COLO668 (cell line): ENCODE results near the gene TAPBPL.
"Not testable (repeated sequence)": the region's sequence is repeated elsewhere in the genome, so short reads cannot be mapped to it uniquely, and the experiment has no call there.

ENCODE experiments used
- DNase-seq: peaks from one replicate; lab custom pipeline; 2025; ENCODE audit not compliant: unreplicated experiment; lab: John Stamatoyannopoulos, UW

TAPBPL gene, protein sequence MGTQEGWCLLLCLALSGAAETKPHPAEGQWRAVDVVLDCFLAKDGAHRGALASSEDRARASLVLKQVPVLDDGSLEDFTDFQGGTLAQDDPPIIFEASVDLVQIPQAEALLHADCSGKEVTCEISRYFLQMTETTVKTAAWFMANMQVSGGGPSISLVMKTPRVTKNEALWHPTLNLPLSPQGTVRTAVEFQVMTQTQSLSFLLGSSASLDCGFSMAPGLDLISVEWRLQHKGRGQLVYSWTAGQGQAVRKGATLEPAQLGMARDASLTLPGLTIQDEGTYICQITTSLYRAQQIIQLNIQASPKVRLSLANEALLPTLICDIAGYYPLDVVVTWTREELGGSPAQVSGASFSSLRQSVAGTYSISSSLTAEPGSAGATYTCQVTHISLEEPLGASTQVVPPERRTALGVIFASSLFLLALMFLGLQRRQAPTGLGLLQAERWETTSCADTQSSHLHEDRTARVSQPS

DNA sequence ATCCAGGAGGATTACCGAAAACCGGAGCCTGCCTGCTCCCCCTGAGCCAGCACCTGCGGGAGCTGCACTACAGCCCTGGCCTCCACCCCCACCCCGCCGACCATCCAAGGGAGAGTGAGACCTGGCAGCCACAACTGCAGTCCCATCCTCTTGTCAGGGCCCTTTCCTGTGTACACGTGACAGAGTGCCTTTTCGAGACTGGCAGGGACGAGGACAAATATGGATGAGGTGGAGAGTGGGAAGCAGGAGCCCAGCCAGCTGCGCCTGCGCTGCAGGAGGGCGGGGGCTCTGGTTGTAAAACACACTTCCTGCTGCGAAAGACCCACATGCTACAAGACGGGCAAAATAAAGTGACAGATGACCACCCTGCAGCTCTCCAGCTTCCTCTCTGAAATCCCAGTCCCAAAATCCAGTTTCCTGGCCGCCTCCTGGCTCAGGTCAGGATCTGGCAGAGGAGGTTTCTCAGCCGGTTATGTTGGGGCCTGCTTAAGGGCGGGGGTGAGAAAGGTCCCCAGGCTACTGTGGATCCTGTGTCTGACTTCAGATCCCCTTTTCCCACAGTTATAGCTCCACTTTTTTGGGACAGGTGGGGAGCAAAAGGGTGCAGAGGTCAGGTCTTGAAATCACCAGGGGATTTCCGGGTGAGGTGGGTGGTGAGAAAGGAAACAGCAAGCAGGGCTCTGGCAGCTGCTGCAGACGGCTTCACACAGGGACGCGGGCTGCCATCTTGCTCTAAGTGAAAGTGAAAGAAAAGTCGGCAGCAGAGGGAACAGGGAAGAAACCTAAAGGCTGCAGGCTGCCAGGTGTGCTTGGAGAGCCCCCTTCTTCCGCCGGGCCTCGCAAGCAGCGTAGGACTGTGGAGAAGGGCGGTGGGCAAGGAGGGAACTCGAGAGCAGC, at the start of gene TAPBPL:
Gene TAPBPL, plus strand, starts transcription at position 695 of the 897 bp plus-strand sequence. CDS start 207 bp downstream, outside the sequence.
- DNase-seq = peak; percentile 80

DNA sequence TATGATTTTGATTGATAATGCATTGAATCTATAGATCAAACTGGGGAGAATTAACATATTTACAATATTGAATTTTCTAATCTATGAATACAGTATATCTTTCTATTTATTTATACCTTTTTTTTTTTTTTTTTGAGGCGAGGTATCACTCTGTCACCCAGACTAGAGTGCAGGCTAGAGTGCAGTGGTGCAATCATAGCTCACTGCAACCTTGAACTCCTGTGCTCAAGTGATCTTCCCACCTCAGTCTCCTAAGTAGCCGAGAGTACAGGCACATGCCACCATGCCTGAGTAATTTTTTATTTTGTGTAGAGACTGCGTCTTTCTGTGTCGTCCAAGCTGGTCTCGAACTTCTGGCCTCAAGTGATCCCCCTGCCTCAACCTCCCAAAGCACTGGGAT, 47.5 kb upstream of the TAPBPL start:
- DNase-seq = no peak

DNA sequence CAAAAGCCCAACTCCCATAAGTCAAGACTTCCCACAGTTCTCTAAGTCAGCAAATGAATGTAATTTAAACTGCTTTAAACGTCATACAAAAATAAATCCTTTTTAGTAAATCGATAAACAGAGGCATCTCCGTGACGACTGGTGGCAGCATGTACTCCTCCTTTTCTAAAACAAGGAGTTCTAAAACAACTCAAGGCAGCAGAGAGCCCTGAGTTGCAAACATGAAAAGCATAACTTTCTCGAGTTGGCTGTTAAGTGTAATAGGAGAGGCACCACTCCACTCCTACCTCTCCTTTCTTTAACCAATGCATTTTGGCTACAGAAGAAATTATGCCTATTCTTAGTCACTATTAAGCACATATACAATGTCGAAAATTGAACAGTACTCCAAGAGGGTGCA, 45.9 kb upstream of the TAPBPL start:
- DNase-seq = no peak

DNA sequence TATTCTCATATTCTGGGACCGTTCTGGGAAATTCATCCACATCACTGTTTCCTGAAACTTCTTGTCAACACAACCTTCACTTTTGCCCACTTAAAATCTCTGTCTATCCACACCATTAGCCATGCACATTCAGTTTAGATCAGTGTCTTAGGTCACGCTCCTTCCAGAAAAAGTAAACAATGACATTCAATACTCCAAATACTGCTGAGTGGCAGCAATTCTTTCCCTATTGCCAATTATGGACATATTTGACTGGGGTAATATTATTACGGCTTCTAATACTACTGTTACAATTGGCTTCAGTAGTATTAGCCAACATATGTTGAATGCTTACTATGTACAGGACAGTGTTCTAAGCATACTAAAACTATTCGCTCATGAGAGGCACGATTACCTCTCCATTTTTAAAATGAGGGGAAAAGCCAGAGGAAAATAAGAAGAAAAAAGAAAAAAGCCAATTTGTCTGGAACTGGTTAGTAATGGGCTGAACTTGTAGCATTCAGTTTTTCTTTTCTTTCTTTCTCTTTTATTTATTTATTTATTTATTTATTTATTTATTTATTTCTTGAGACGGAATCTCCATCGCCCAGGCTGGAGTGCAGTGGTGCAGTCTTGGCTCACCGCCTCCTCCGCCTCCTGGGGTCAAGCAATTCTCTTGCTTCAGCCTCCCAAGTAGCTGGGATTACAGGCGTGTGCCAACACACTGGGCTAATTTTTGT, 44.4 kb upstream of the TAPBPL start:
- DNase-seq = no peak

DNA sequence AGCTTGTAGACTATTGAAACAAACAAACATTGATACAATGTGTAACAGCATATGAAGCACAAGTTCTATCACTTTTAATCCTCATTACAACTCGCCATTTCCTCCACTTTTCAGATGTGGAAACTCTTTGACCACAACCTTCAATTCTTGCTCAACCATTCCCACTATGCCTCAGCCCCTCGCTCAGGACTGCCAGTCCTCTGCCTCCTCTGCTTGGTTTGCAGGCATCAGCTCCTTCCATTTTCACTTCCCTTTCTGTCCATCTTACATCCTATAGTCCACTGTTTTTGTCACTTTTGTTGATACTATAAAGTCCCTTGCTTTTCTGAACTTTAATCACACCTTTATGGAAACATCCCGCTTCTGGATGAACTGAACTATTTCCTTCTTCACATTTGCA, 35.2 kb upstream of the TAPBPL start:
- DNase-seq = no peak

DNA sequence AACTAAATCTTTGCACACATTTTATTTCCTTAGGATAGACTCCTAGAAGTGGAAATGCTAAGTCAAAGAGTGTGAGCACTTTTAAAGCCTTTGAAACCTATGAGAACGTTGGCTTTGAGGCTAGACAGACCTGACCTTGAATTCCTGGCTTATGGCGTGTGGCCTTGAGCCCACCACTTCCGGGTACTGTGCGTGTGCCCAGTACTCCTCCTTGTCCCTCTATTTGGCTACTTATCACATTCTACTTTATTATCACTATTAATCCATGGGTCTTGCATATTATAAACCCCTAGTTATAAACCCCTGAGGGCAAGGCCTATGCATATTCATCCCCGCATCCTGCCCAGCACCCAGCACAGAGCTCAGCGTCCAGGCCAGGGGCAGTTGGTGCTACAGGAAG, 33.0 kb upstream of the TAPBPL start:
- DNase-seq = no peak

DNA sequence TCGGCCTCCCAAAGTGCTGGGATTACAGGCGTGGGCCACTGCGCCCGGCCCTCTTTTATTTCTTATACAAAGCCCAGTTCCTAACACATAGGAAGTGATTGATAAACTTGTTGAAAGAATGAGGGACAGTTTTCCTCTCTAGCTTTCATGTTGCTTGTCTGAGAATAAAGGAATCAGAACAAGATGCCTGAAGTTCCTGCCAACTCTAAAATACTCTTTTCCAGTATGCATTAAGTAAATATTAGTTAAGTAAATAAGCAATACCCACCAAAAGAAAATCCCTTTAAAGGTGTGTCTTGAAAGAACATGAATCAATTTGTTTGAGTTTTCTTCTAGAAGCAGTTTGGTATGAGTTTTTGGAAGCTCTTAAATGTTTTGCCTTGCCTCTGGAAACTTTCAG, 31.5 kb upstream of the TAPBPL start:
- DNase-seq = no peak

DNA sequence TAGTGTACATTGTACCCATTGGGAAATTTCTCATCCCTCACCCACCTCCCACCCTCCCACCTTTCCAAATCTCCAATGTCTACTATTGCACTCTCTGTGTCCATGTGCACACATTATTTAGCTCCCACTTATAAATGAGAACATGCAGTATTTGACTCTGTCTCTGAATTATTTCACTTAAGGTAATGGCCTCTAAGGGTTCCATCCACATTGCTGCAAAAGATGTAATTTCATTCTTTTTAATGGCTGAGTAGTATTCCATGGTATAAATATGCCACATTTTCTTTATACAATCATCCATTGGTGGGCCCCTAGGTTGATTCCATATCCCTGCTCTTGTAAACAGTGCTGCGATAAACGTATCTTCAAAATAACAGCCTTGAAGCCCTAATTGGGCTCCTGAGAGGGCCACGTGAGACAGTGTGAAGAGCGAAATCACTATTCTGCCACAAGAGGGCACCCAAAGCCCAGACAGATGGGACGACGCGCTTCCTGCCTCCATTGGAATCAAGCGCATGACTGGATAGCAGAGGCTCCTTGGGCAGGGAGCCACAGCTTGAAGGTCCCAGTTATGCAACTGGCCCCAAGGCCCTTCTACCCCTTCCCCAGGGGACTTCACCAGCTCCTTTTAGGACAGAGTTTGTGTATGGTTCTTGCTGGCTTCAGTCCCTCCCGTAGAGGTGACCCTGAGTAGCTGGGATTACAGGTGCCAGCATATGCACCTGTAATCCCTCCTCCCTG, 28.4 kb upstream of the TAPBPL start:
- peak; percentile 69 for DNase-seq

DNA sequence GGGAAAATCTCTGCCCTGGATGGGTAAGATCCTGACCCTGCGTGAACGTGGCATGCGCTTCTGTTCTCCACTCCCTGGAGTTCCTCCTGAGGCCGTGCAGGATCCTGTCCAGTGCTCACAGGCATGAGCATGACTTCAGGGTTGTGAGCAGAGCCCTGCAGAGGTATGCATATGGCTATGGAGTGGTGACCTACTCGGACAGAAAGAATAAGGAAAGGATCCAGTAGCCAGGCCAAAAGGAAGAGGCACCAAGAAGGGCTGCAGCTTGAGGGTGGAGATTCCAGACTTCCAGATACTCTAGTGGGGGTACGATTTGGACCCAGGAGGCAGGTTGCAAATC, 27.9 kb upstream of the TAPBPL start:
- no peak for DNase-seq

DNA sequence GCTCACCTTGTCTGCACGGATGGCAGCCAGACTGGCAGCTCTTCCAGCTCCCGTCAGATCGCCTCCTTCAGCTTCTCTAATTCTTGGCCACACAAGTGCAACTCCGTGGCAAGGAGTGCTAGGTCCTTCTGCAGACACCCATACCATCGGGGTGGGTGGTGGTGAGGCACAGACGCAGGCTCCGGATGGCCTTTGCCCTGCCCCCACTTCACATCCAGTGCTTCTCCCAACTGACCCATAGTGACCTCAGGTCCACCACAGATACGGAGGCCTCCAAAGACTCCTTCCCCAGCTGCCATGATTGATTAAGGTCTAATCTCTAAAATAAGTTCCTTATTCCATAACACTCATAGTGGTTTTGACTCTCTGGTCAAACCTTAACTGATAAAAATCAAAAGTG, 27.0 kb upstream of the TAPBPL start:
- no peak for DNase-seq

DNA sequence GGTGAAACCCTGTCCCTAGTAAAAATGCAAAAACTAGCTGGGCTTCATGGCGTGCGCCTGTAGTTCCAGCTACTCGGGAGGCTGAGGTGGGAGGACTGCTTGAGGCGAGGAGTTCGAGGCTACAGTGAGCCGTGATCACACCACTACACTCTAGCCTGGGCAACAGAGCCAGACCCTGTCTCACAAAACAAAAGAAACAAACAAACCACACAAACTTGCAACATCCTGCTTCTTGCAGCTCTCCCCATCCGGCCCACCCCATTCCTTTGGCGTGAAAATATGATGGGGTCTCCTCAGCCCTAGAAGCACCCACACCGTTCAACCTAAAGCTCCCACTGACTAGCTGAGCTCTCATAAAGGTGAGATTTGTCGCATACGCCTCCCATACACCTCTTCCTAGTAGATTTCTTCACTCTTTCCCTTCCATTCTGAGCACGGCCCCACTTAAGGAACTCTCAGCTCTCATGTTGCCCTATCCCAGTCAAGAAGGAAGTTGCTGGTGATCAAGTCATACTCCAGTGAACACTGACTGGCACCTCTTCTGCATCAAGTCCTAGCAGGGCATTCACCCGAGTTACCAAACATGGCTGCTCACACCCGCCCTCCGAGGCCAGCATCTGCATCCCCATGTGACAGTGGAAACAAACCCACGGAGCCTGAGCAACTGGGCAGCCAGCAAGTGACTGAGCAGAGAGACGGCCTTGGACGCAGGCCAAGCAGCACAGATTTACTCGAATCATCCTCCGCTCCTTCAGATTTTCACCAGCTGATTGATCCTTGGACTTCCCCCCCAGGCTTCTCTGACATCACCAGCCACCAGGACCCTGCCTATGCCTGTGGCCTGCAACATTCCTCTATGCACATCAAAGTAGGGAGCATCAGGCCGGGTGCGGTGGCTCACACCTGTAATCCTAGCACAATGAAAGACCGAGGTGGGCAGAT, 26.0 kb upstream of the TAPBPL start:
- no peak for DNase-seq

DNA sequence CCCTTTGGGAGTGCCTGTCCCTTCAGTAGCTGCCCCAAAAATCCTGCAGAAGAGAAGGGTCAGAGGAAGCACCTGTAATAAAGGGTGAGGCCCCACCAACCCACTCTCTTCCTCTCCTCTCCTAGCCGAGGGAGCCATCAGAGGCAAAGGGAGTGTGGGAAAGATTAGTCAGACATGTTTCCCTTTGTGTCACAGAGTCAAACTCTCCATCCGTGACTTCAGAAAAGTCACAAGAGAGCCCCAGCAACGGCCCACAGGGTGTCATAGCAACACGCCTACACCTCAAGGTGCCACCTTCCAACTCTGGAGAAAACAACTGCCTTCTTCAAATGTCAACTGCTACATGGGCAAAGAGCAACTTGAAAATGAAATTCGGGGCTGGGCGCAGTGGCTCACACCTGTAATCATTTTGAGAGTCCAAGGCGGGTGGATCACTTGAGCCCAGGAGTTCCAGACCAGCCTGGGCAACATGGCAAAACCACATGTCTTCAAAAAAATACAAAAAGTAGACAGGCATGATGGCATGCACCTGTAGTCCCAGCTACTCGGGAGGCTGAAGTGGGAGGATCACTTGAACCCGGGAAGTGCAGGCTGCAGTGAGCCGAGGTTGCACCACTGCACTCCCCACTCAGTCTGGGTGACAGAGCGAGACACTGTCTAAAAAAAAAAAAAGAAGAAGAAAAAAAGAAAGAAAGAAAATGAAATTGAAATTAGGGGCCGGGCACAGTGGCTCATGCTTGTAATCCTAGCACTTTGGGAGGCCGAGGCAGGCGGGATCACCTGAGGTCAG, 24.8 kb upstream of the TAPBPL start:
- DNase-seq = no peak

DNA sequence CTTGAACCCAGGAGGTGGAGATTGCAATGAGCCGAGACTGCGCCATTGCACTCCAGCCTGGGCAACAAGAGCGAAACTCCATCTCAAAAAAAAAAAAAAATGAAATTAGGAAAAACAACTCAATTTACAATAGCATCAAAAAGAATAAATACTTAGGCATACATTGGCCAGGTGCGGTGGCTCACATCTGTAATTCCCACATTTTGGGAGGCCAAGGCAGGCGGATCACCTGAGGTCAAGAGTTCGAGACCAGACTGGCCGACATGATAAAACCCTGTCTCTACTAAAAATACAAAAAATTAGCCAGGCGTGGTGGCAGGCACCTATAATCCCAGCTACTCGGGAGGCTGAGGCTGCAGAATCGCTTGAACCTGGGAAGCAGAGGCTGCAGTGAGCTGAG, 24.0 kb upstream of the TAPBPL start:
- DNase-seq = not testable (repeated sequence)

DNA sequence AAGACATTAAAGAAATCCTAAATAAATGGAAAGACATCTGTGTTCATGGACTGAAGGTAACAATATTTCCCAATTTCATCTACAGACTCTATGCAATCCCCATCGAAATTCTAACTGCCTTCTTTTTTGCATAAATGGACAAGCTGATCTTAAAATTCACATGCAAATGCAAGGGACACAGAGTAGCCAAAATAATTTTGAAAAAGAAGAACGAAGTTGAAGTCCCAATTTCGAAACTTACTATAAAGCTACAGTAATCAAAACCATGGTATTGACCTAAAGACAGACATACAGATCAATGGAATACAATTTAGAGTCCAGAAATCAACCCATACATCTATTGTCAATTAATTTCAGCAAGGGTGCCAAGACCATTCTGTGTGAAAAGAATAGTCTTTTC, 23.5 kb upstream of the TAPBPL start:
- no peak for DNase-seq

DNA sequence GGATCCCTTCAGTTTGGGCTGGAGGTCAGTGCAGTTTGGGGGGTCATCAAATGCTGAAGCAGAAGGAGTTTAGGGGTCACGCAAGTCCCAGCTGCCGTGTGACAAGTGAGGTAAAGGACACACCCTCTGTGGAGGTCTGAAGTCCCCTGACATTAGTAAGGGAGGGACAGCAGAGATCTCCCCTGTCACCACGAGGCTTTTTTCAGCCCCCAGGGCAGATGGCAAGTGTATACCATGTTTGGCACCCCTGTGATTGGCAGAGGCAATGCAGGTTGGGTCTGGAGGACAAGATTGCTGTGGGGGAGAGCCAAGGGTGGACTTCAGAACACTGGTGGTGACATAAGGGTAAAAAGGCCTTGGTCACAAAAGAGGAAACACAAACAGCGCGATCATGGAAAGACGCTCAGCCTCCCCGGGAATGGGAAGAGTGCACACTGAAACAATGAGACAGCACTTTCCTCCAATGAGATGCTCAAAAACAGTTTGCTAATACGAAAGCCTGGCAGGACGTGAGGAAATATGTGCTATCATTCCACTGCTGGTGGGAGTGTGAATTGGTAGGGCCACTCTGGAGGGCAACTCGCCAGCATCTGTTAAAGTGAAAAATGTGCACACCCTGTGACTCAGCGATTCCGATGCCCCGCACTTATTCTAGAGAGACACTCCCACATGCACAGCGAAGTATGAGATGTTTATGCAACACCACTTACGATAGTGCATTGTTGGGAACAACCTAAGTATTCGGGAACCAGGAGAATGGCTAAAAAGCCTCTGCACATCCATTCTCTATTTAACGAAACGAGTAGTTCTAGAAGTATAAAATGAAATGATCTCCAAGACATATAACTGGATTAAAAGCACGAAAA, 21.5 kb upstream of the TAPBPL start:
- DNase-seq = no peak

DNA sequence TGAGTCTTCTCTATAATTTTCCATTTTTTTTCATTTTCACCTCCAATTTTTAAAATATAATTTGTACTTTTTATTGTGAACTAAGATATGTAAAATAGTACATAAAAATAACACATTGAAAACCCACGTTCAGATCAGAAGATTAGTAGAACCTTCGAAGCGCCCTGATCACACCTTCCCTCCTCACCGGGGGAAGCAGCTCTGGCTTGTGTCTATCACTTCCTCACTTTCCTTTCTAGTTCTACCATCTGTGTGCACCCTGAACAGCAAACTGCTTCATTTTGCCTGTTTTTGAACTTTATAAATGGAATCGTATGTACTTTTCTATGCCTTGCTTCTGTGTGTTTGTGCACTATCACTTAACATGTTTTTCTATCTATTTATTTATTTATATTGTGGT, 18.9 kb upstream of the TAPBPL start:
- DNase-seq = no peak

DNA sequence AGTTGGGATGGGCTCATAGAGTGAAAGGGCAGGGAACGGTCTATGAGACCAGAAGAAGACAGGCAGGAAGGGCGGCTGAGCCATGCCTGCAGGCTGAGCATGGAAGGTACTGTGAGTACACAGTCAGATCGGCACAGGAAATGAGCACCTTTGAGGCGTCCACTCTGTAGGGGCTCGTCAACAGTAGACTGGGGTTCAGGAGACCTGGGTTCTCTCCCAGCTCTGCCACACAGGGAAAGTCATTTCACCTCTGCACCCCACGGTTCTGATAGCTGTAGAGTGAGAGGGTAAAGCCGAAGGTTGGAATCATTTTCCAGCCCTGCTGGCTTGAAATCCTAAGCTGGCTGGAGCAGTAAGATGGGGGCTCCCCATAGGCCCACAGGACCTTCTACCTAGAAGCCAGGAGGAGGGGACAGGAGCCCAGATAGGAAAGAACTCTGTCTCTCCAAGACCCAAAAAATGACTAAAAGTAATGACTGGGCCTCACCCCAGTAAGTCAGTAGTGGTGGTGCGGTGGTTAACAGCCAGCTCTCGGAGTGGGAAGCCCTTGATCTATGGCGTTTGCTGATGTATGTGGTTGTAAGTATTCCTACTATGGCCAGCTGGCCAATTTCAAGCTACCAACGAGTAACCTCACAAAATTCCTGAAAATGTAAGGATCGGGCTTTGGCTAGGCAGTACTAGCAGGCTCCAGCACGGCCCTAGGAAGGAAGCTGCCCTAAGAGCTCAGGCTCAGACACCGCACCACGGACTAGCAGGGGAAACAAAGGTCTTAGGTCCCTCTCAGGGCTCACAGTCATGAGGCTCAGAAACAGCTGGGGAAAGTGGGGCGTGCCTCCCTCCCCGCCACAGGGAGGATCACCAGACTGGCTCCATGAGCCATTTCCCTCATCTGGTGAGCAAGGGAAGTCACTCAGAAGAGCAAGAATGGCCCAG, 17.4 kb upstream of the TAPBPL start:
- DNase-seq = no peak
